NB4 (cell line): ENCODE measurements around the gene SEMA3G.

Experiments
- POLR2A ChIP-seq: IDR thresholded peaks from 2 replicates; pipeline ENCODE4 v1.6.1; 2011; ENCODE audit warnings: mild to moderate bottlenecking; ENCODE audit not compliant: insufficient read length; ENCODE audit errors: extremely low read depth
- TF ChIP-seq, protein P1 (sequence below): IDR thresholded peaks from one replicate; pipeline ENCODE4 v1.5.1; 2012; ENCODE audit warnings: low read depth, low read length
- TF ChIP-seq, protein P2 (sequence below): IDR thresholded peaks from 2 replicates; pipeline ENCODE4 v1.6.1; 2011; ENCODE audit warnings: low read depth, low read length

DNA sequence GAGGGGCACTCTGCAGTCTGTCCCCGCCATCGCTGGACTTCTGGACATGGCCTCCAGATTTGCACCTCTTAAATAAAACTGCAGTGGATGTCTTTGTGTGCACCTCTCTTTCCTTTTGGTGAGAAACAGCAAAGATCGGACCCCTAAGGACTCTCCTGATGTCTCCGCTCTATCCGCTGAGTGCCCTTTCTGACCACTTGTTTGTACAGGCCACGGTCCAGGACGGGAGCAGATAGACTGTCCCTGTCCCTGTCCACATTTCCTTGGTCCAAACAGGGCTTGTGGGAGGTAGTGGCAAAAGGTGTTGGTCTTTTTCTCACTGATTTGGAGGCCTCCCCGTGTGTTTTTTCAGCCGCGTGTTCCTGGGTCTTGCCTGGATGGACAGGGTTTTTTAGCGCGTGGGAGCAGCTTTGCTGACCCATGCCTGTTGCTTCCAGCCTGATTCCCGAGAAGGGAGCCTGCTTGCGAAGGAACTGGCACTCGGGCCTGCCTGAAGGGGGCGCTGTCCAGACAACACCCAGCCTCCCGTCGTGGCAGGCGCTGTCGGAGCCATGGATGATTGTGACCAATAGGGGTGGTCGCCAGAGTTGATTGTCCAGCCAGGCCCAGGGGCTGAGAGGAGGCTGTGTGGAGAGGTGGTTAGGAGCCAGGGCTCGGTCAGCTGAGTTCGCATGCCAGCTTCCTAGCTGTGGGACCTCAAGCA, 37.1 kb upstream of the SEMA3G start:
- TF ChIP-seq POLR2A, result no peak
- TF ChIP-seq, protein P1, sequence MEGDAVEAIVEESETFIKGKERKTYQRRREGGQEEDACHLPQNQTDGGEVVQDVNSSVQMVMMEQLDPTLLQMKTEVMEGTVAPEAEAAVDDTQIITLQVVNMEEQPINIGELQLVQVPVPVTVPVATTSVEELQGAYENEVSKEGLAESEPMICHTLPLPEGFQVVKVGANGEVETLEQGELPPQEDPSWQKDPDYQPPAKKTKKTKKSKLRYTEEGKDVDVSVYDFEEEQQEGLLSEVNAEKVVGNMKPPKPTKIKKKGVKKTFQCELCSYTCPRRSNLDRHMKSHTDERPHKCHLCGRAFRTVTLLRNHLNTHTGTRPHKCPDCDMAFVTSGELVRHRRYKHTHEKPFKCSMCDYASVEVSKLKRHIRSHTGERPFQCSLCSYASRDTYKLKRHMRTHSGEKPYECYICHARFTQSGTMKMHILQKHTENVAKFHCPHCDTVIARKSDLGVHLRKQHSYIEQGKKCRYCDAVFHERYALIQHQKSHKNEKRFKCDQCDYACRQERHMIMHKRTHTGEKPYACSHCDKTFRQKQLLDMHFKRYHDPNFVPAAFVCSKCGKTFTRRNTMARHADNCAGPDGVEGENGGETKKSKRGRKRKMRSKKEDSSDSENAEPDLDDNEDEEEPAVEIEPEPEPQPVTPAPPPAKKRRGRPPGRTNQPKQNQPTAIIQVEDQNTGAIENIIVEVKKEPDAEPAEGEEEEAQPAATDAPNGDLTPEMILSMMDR, result peak; percentile 48
- TF ChIP-seq, protein P2, sequence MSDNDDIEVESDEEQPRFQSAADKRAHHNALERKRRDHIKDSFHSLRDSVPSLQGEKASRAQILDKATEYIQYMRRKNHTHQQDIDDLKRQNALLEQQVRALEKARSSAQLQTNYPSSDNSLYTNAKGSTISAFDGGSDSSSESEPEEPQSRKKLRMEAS, result no peak
